HG03521 (cell line): ENCODE results near the gene IGSF11.

ENCODE experiments used
- ATAC-seq: cut with Tn5 transposase; IDR thresholded peaks from one replicate; pipeline ENCODE4 v1.9.1; 2021; ENCODE audit warnings: mild to moderate bottlenecking, moderate library complexity; ENCODE audit not compliant: unreplicated experiment

The IGSF11 gene

GRCh38 chr3:118951089-118951488 lies 83.6 kb downstream of the IGSF11 start:
- no peak for ATAC-seq

- ATAC-seq: no peak
Measured at GRCh38 chr3:118949113-118949760, 85.4 kb downstream of the IGSF11 start.

DNA sequence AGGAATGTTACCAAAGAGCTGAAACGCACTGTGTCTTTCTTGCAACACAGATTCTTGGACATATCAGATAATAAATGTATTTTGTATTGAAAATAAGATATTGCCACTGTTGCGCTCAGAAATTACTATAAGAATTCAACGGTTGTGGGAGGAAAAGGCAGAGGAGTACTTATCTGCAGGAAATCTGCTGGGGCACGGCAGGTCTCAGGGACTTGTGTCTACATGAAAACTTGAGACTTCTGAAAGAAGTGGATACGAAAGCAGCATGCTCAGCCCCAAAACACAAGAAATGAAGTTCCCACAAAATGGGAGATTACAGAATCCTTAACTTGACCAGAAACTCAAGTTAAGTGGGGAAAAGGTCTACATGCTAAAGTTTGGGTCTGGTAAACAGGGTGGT lies 86.5 kb downstream of the IGSF11 start:
- no peak for ATAC-seq

GRCh38 chr3:118946449-118946848 lies 88.2 kb downstream of the IGSF11 start:
- no peak for ATAC-seq

DNA sequence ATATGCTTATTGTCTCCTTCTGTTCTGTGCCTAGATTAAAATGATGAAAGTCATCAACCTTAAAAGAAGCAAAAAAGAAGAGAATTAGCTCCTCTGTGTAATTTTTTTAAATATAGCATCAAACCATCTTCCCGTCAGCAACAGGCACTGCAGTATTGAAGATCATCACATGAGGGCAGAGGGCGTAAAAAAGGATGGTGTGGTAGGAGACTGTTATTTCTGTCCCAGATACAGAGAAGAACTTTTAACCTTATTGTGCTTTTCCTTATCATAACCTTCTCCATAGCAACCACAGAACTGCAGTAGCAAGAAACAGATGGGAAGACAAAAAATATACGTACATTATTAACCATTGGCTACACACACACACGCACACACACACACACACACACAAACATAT lies 88.8 kb downstream of the IGSF11 start:
- no peak for ATAC-seq

- ATAC-seq: no peak
Measured at GRCh38 chr3:118943597-118943996, 91.0 kb downstream of the IGSF11 start.

GRCh38 chr3:118942671-118943070 lies 92.0 kb downstream of the IGSF11 start:
- ATAC-seq: no peak

- ATAC-seq: no peak
Measured at GRCh38 chr3:118942195-118942594, 92.5 kb downstream of the IGSF11 start.

GRCh38 chr3:118941236-118941635 lies 93.4 kb downstream of the IGSF11 start:
- ATAC-seq: no peak

- ATAC-seq: no peak
Measured at GRCh38 chr3:118938183-118938961, 96.3 kb downstream of the IGSF11 start.

GRCh38 chr3:118936811-118937210 lies 97.8 kb downstream of the IGSF11 start:
- no peak for ATAC-seq

- ATAC-seq: no peak
Measured at GRCh38 chr3:118932822-118933558, 101.7 kb downstream of the IGSF11 start.

DNA sequence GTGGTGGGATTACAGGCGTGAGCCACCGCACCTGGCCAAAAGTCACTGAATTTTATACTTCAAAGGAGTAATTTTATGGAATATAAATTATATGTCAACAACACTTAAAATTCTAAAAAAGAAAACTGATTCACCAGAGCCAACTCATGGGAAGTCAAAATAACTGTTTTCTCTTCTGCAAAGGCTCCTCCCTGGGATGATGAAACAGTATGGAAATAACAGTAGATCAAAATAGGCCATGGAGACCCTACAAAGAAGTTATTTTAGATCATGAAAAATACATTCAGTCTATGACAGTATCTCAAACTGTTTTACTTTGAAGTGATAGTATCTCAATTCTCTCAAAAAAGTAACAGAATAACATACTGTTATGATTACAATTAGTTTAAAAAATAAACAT lies 102.7 kb downstream of the IGSF11 start:
- no peak for ATAC-seq

DNA sequence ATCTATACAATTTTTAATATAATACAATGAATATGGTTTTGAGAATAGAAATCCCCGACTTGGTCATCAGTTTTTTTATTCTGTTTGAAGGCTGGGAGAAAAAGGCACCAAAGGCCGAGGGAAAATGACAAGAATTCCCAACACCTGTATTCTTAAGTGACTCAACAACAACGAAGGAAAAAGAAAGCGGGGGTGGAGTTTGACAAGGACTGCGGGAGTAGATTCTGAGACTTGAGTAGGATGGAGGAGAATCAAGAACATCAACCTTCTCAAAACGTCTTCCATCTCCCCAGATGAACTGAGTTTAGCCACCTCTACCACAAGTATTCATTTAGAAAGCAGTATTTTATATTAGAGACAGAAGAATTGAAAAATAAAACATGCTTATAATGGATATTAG lies 107.2 kb downstream of the IGSF11 start:
- ATAC-seq: no peak

DNA sequence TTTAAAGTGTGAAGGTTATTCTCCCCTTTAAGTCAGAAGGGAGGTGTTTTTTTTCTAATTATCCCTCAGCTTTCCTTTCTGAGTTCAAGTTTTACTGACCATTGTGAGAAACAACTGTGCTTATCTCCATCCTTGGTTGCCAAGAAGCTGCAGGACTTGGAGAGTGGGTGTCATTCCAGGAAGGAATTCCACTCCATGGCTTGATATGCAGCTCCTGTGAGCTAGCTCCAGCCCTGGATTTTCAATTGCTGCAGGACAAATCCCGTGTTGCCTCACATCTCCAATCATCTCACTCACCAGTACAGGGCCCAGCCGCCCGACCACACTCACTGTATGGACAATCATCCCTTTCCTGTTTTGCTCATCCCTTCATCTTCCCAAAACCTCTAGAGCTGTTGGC lies 122.5 kb downstream of the IGSF11 start:
- ATAC-seq: no peak

DNA sequence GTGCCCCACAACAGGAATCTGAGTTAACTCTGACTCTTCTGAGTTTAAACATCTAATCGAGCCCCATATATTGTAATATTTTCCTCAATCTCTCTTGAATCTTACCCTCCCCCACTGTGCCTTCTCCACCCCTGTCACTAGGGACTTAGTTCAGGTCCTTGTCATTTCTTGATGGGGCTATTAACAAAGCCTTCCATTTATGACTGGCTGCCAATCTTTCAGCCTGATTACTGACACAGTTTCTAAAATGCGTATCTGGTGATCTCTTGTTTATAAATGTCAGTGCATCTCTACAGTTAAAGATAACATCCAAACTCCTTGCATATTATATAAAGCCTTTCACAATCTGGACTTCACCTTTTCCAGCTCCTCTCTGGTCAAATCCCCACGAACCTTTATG lies 124.3 kb downstream of the IGSF11 start:
- no peak for ATAC-seq

- no peak for ATAC-seq
Measured at GRCh38 chr3:118909763-118910162, 124.9 kb downstream of the IGSF11 start.

DNA sequence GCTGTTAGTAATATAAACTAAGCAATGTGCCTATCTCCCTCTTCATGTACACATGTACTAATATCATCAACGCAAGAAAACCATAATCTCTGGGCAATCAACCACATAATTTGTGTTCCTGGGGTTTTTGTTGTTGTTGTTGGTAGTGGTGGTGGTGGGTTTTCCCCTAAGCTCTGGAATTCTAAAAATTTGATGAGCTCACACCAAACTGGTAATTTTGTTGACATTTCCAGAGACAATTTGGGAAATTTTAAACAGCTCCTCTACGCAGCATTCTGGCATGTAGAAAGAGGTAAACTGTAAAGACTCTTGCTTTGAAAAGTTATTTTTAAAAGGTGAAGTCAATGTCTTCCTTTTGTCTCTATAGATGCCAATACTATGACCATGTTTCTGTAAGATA lies 126.7 kb downstream of the IGSF11 start:
- no peak for ATAC-seq

DNA sequence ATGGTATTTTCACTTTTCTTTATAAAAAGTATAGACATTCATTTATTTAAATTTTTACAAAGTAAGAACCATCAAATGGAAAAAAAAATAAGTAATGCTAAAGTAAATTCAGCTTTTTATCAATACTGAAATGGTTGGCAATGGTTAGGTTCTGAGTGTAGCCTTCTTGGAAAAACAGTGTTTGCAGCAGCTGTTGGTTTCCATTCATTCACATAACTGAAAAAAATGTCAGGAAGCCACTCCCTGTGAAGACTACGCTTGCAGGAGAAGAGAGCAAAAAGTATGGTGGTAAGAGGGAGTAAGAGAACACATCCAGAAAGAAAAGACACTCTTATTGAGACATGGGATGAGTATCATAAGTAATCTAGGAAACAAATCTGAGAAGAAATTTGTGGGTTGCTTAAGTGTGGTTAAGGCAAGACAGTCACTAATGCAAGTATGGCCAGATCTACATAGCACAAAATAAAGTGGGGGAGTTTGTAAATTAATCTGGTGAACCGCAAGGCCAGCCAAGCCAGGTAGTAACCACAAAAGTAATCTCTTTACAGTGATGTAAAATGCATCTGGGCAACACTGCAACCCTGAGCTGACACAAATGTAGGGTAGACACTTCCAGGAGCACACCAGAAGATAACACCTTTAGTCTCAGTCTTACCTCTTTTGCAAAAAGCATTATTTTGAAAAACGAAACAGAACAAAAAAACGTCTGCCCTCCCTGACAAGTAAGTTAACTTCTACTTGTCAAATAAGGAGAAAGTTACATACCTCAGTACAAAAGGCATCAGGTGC lies 133.7 kb downstream of the IGSF11 start:
- no peak for ATAC-seq

DNA sequence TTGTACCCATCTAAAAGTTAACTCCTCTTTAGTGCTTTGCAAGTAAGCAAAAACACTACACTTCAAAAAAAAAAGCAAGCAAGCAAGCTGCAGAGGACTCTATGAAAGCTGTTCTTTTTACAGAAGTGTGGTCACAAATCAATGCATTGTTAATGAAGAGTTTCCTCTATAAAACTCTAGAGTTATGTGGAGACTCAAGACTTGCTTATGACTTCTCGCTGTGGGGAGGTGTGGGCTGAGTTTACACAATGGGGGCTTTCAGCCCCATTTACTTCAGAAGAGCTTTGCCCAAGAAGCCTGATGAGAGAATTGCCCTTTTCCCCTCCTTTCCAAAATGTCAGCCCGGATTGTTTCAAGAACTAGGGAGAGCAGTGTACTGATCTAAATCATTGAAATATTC lies 144.4 kb downstream of the IGSF11 start:
- no peak for ATAC-seq

DNA sequence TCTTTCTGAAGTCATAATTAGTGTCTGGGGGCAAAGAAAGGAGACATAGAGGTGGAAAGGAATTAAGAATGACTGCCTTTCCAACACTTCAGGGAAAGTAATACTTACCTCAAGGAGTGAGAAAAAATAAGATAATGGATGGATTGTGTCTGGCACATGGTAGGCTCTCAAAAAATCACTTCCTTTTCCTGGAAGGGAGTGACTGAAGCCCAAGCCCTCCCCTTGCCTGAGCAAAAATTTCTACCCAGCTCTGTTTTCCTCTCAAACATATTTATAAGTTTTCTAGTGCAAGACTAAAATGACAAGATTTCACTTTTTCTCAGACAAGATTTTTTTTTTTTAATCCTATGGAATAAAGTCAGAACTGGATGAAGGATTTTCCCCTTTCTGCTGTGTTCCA lies 145.0 kb downstream of the IGSF11 start:
- no peak for ATAC-seq
